Bladder microvascular endothelial cell (primary cell): Measurements from ENCODE around the gene SLFN12. TPM values are rescaled to one million over a fixed set of nuclear protein-coding genes. Genes with fewer than 3 reads are reported as not detected.

ENCODE experiments used
- total RNA-seq: library from RNA; depleted of rRNA; stranded (reverse); fragments of >200 nt; gene quantifications from 2 replicates; pipeline ENCODE4 v1.2.3, GENCODE V29; 2014

Gene SLFN12
- 36.1 and 87.1 TPM in 2 replicates for total RNA-seq

DNA sequence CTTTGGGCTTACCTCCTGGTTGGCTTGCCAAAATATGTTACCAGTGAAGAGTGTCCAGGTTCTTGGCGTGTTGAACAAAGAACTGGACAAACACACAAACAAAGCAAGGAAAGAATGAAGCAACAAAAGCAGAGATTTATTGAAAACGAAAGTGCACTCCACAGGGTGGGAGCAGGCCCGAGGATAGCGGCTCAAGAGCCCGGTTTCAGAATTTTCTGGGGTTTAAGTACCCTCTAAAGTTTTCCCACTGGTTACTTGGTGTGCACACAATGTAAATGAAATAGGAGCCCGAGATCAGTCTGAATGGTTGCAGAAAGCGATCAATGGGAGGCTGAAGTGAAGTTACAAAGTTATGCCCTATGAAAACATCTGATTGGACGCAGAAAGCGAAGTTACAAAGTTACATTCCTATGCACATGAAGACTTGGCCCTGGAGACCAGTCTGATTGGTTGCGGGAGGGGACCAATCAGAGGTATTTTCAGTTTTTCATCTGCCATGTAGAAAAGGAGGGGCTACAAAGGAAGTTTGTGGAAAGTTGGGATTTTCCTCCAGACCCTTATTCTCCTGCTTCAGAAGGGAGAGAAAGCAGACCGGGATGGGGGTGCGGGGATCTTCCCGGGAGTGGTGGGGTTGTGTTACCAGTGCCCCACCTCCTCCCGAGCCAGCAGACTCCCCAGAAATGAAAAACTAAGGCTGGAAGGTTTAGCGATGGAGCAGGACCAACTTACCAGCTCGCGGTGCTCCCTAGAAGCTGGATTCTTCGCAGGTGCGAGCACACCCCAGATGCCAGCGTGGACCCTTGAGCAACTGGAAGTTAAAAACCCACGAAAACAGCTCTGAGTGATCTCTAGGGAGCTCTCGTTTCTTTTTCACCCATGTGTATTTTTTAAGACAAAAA, at the start of gene SLFN12:
SLFN12 (minus strand) TSS at position 325 of the 899 bp plus-strand sequence. CDS start 9,472 bp downstream, outside the sequence.

GRCh38 chr17:35448214-35448898, 16.1 kb upstream of the SLFN12 start, which contains the start of gene SLFN13:
TSS of gene SLFN13 (minus strand) at chr17:35448766. CDS start at chr17:35445680, 3,086 bp downstream.

GRCh38 chr17:35373534-35373983, 58.7 kb downstream of the SLFN12 start, which contains the start of gene SLFN11:
TSS of gene SLFN11 (minus strand) at chr17:35373621. CDS start at chr17:35363807, 9,814 bp downstream.

Other genes starting within 250 kb of the SLFN12 start
- gene SLC35G3, start 238.1 kb downstream of the SLFN12 start, total RNA-seq = not detected in 2 replicates
- 20.7 and 44.3 TPM in 2 replicates for gene SLFN5, start 189.4 kb downstream of the SLFN12 start, total RNA-seq
- gene SLFN11, start 58.9 kb downstream of the SLFN12 start, total RNA-seq = 70.3 and 80.1 TPM in 2 replicates
- 2.6 and 6.2 TPM in 2 replicates for gene SLFN13, start 16.3 kb upstream of the SLFN12 start, total RNA-seq
- 0.16 and 0.25 TPM in 2 replicates for gene SLFN12L, start 105.2 kb upstream of the SLFN12 start, total RNA-seq
- gene SLFN14, start 128.3 kb upstream of the SLFN12 start, total RNA-seq = not detected in 2 replicates
- gene PEX12, start 146.1 kb upstream of the SLFN12 start, total RNA-seq = 2.1 and 4.1 TPM in 2 replicates
- gene AP2B1, start 154.8 kb upstream of the SLFN12 start, total RNA-seq = 84.2 and 152 TPM in 2 replicates